ENCODE results near the gene CCIN. TPM values are rescaled to one million over a fixed set of nuclear protein-coding genes. Genes with fewer than 3 reads are reported as not detected.
"Not testable (repeated sequence)": the region's sequence is repeated elsewhere in the genome, so short reads cannot be mapped to it uniquely, and the experiment has no call there.

CCIN gene
- total and polyA plus RNA-seq, 2 donors from 2014 or later, result 0.13 TPM; not detected in 1

GRCh38 chr9:36177571-36177970 is 8.4 kb downstream of the CCIN start:
- H3K27me3 ChIP-seq (ENCODE audit: control insufficient read depth, insufficient read depth, low read length), result no peaks in the 10 kb centered on the region
- H3K4me1 ChIP-seq (ENCODE audit: control insufficient read depth in 2 of 3, insufficient read depth in 2 of 3, low read depth in 1 of 3, low read length in 3 of 3), result no peaks in the 10 kb centered on the region
- H3K4me3 ChIP-seq (ENCODE audit: low read length in 3 of 3), result no peak overlapping the region
- no peak overlapping the region for H3K27ac ChIP-seq (ENCODE audit: low read depth in 2 of 2, low read length in 2 of 2)
- FAIRE-seq (no peak), DNase-seq (no peak)
- no peaks in the 10 kb centered on the region for H3K9me3 ChIP-seq (ENCODE audit: control insufficient read depth in 2 of 3, insufficient read depth in 1 of 3, low read length in 3 of 3)
- TF ChIP-seq, protein P1, sequence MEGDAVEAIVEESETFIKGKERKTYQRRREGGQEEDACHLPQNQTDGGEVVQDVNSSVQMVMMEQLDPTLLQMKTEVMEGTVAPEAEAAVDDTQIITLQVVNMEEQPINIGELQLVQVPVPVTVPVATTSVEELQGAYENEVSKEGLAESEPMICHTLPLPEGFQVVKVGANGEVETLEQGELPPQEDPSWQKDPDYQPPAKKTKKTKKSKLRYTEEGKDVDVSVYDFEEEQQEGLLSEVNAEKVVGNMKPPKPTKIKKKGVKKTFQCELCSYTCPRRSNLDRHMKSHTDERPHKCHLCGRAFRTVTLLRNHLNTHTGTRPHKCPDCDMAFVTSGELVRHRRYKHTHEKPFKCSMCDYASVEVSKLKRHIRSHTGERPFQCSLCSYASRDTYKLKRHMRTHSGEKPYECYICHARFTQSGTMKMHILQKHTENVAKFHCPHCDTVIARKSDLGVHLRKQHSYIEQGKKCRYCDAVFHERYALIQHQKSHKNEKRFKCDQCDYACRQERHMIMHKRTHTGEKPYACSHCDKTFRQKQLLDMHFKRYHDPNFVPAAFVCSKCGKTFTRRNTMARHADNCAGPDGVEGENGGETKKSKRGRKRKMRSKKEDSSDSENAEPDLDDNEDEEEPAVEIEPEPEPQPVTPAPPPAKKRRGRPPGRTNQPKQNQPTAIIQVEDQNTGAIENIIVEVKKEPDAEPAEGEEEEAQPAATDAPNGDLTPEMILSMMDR (IDR thresholded peaks at IDR 0.05; ENCODE audit: borderline replicate concordance, extremely low read depth, insufficient read depth), result no peak
- intact Hi-C loops (cut with DNase I), result no loop called here
- no peak overlapping the region for H3K9ac ChIP-seq (ENCODE audit: low read length in 3 of 3)
- H3K36me3 ChIP-seq (ENCODE audit: control insufficient read depth in 2 of 3, insufficient read depth in 3 of 3, low read length in 3 of 3), result no peaks in the 10 kb centered on the region

DNA sequence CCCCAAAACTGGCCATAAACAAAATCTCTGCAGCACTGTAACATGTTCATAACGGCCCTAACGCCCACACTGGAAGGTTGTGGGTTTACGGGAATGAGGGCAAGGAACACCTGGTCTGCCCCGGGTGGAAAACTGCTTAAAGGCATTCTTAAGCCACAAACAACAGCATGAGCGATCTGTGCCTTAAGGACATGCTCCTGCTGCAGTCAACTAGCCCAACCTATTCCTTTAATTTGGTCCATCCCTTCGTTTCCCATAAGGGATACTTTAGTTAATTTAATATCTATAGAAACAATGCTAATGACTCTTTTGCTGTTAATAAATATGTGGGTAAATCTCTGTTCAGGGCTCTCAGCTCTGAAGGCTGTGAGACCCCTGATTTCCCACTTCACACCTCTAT is 11.1 kb downstream of the CCIN start:
- H3K4me3 ChIP-seq (ENCODE audit: low read length in 3 of 3); FAIRE-seq; intact Hi-C loops (cut with DNase I); H3K36me3 ChIP-seq (ENCODE audit: control insufficient read depth in 2 of 3, insufficient read depth in 3 of 3, low read length in 3 of 3); H3K9me3 ChIP-seq (ENCODE audit: control insufficient read depth in 2 of 3, insufficient read depth in 1 of 3, low read length in 3 of 3); DNase-seq; H3K9ac ChIP-seq (ENCODE audit: low read length in 3 of 3); H3K4me1 ChIP-seq (ENCODE audit: control insufficient read depth in 2 of 3, insufficient read depth in 2 of 3, low read depth in 1 of 3, low read length in 3 of 3); H3K27ac ChIP-seq (ENCODE audit: low read depth in 2 of 2, low read length in 2 of 2); H3K27me3 ChIP-seq (ENCODE audit: control insufficient read depth, insufficient read depth, low read length): not testable (repeated sequence)

- Histone ChIP-seq H3K9me3 (ENCODE audit: control insufficient read depth in 2 of 3, insufficient read depth in 1 of 3, low read length in 3 of 3) (no peaks in the 10 kb centered on the region), H3K36me3 (ENCODE audit: control insufficient read depth in 2 of 3, insufficient read depth in 3 of 3, low read length in 3 of 3) (no peaks in the 10 kb centered on the region), H3K4me1 (ENCODE audit: control insufficient read depth in 2 of 3, insufficient read depth in 2 of 3, low read depth in 1 of 3, low read length in 3 of 3) (peaks cover 4 to 10% (median 8%) of the 10 kb centered on the region in 3 donors), H3K4me3 (ENCODE audit: low read length in 3 of 3) (no peak overlapping the region), H3K27me3 (ENCODE audit: control insufficient read depth, insufficient read depth, low read length) (no peaks in the 10 kb centered on the region), H3K9ac (ENCODE audit: low read length in 3 of 3) (no peak overlapping the region), H3K27ac (ENCODE audit: low read depth in 2 of 2, low read length in 2 of 2) (no peak overlapping the region)
- TF ChIP-seq, protein P1 (IDR thresholded peaks at IDR 0.05; ENCODE audit: borderline replicate concordance, extremely low read depth, insufficient read depth), result no peak
- DNase-seq, result no peak
- FAIRE-seq, result no peak
- intact Hi-C loops (cut with DNase I), result no loop called here
Measured at GRCh38 chr9:36187414-36187813, 18.2 kb downstream of the CCIN start.

DNA sequence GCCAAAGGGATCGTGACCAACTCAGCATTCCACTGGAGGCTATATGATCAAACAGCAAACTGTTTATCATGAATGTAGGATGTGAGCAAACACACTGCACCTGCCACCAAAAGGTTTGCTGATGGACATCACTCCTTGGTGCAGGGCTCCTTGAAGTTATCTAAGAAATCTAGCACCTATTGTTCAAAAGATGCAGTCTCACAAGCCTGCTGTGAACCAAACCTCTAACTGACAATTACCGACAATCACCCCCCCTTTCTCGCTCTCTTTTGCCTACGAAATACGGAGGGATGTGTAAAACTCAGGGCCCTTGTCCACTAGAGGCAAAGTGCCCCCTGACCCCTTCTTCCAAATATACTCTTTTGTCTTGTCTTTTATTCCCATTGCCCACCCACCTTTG is 19.0 kb downstream of the CCIN start:
- H3K36me3 ChIP-seq (ENCODE audit: control insufficient read depth in 2 of 3, insufficient read depth in 3 of 3, low read length in 3 of 3), result no peaks in the 10 kb centered on the region
- no peaks in the 10 kb centered on the region for H3K27me3 ChIP-seq (ENCODE audit: control insufficient read depth, insufficient read depth, low read length)
- no peak overlapping the region for H3K4me3 ChIP-seq (ENCODE audit: low read length in 3 of 3)
- H3K9me3 ChIP-seq (ENCODE audit: control insufficient read depth in 2 of 3, insufficient read depth in 1 of 3, low read length in 3 of 3), result no peaks in the 10 kb centered on the region
- no peak overlapping the region for H3K27ac ChIP-seq (ENCODE audit: low read depth in 2 of 2, low read length in 2 of 2)
- FAIRE-seq (no peak), DNase-seq (no peak)
- intact Hi-C loops (cut with DNase I), result no loop called here
- TF ChIP-seq, protein P1 (IDR thresholded peaks at IDR 0.05; ENCODE audit: borderline replicate concordance, extremely low read depth, insufficient read depth), result no peak
- no peak overlapping the region for H3K9ac ChIP-seq (ENCODE audit: low read length in 3 of 3)
- H3K4me1 ChIP-seq (ENCODE audit: control insufficient read depth in 2 of 3, insufficient read depth in 2 of 3, low read depth in 1 of 3, low read length in 3 of 3), result peaks cover 4 to 16% (median 12%) of the 10 kb centered on the region in 3 donors
